Motor neuron (in vitro differentiated cells): ENCODE measurements around the gene BSCL2. TPM values are rescaled to one million over a fixed set of nuclear protein-coding genes. Genes with fewer than 3 reads are reported as not detected.
A peak's percentile ranks its signal among the peaks of the same experiment; 100 is the strongest.
"Not testable (repeated sequence)": the region's sequence is repeated elsewhere in the genome, so short reads cannot be mapped to it uniquely, and the experiment has no call there.

Experiments
- ATAC-seq, 8 experiments: fragments of 200-7000 bp; cut with Tn5 transposase; replicated peaks in 6 of 8; 2 replicates each; pipeline ENCODE4 v1.8.0; 2021; ENCODE audit warnings: mild to moderate bottlenecking in 8 of 8, moderate library complexity in 8 of 8
- H3K27ac ChIP-seq, 2 donors: fragments of 250-450 bp; sonication (Bioruptor Pico); 2 replicates each; pipeline ENCODE4 v1.9.0; 2021; ENCODE audit warnings: antibody characterized with exemption in 2 of 2, mild to moderate bottlenecking in 2 of 2, moderate library complexity in 1 of 2
- H3K4me1 ChIP-seq, 2 donors: fragments of 250-450 bp; sonication (Bioruptor Pico); replicated peaks in 1 of 2; 2 replicates each; pipeline ENCODE4 v1.6.1; 2021; ENCODE audit warnings: antibody characterized with exemption in 2 of 2, mild to moderate bottlenecking in 2 of 2, moderate library complexity in 1 of 2
- H3K4me3 ChIP-seq, 5 donors: fragments of 250-450 bp; sonication (Bioruptor Pico); 2 replicates each; pipeline ENCODE4 v1.9.0; 2021; ENCODE audit warnings: antibody characterized with exemption in 5 of 5, mild to moderate bottlenecking in 5 of 5, moderate library complexity in 4 of 5
- WGBS, 10 experiments: fragments of 450-650 bp; shearing (Covaris generic); methylation state at CpG; one replicate each; pipeline ENCODE4 v1.0.0; 2022; 5-methylcytosine and 5-hydroxymethylcytosine counted together
- in situ Hi-C, 9 experiments: fragments of 400-800 bp; cut with MboI; loops; one replicate each; pipeline ENCODE4 v1.15.0; 2021; ENCODE audit warnings: low sequenced_read_pairs in 9 of 9, low pct_unique_long_range_greater_than_20kb in 2 of 9; ENCODE audit not compliant: unreplicated experiment in 9 of 9
- total RNA-seq, 8 experiments: library from RNA; unstranded; fragments of 300-600 nt; gene quantifications; 2 replicates each; pipeline versions ENCODE4 v1.2.3 to v1.2.4, GENCODE V29; 2022

The BSCL2 gene
- 100 to 1,000 TPM in 6 of 8 experiments, 10 to 100 TPM in 2; 55.0 to 446 (median 341) TPM for total RNA-seq

DNA sequence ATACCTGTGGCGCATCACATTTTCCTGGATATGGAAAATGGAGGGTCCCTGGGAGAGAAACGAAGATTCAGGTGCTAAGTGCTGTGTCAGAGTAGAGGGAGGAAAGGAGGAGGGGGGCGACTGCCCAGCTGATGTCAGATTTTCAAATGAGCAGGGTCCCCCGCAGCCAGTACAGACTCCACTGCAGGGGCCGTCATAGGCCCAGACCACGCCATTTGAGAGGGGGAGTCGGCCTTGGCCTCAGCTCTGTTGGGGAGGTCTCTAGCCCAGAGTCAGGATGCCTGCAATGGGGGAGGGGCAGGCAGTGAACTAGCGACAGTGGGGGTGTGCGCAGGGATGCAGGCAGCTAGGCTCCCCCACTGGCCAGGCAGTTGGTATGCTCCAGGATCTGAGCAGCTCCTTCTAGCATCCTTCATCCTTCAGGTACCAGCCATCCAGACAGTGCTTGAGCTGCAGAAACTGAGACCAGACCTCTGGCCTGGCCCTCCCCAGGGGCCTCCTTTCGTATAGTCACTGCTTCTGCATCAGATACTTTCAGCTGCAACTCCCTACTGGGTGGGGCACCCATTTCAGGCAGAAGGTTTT, at the start of gene BSCL2, which contains the start of gene GNG3:
Gene BSCL2 (minus strand): TSS at position 148 of the 585 bp plus-strand sequence. CDS start 229 bp downstream, outside the sequence.
Gene GNG3 (plus strand): TSS at position 400 of the 585 bp plus-strand sequence. CDS start 620 bp downstream, outside the sequence.
- peak in 5 of 8 experiments; percentile 77 to 82 (median 80) for ATAC-seq
- H3K4me3 ChIP-seq = peak within 1 kb of the TSS; percentile 52 to 80 (median 61)
- in situ Hi-C loops = no loop called here
- peak within 1 kb of the TSS; percentile 95 to 97 for H3K27ac ChIP-seq
- H3K4me1 ChIP-seq = peaks cover 19 to 28% of the 10 kb centered on the region in 2 donors
- whole genome bisulfite sequencing, 10 experiments = 0 to 100% (median 37%) methylated on average over 1 to 6 of the region's 10 CpGs; no CpG with 5 or more reads in 4 of the 10 experiments

DNA sequence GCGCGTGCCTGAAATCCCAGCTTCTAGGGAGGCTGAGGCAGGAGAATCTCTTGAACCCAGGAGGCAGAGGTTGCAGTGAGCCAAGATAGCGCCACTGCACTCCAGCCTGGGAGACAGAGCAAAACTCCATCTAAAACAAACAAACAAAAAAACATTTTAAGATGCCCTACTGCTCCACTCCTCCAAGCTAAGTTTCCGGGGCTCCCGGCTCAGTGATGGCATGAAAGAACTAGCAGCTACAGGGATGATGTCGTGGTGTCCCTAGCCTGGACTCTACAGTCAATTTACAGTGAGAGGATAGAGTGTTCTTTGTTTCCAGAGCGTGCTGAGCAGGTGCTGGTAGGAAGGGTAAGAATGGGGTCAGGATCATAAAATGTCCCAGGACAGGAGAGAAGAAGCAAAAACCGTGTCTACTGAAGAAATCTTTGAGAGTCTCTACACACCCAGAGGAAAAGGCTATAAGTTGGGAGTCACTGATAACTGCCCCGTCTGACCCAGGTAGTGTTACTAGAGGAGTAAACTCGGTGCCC, 47.9 kb upstream of the BSCL2 start:
- no peak for ATAC-seq
- peaks cover 5 to 10% of the 10 kb centered on the region in 2 donors for H3K4me1 ChIP-seq
- 0 to 93% (median 81%) methylated on average over 1 to 7 of the region's 10 CpGs; no CpG with 5 or more reads in 1 of the 10 experiments for WGBS, 10 experiments
- H3K27ac ChIP-seq = peak overlapping the region in 1 of 2 donors; percentile 98
- H3K4me3 ChIP-seq = no peak overlapping the region
- in situ Hi-C loops = no loop called here

DNA sequence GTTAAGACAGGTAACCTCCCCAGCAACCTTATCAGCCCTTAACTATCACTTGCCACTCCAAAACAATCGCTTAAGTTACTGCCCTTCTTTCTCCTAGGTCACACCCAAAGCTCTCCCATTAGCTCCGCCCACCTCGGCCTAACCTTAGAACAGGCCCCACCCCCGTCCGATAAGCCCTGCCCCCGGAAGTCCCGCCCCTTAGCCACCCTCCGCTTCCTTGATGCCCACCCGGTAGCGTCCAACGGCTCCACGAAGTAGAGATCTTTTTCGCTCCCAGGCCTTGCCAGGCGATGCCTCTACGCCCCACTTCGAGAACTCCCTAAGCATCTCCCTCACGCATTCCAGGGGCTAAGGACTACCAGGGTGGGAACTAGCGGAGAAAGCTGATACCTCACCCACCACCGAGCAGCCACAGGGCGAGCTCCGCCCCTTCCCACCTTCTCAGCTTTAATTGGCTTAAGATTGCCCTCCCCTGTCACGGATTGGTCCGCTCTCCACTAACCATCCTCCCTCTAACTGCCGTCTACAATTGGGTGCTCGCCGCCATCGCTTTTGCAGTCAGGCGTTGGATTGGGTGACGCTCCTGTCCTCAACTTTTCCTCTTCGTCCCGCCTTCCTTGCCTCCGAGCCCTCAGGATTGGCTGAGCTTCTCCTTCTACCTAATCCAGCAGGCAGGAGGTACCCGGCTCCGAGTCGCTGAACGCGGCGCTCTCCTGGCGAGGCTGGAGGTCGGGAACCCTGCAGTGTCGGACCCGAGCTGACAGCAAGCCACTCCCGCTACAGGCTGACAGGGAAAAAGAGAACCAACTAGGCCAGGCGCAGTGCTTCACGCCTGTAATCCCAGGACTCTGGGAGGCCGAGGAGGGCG, 46.7 kb upstream of the BSCL2 start, which contains the start of gene ZBTB3:
Gene ZBTB3 (minus strand): TSS at position 425 of the 868 bp plus-strand sequence. CDS start 496 bp downstream, outside the sequence.
- in situ Hi-C loops = no loop called here
- H3K27ac ChIP-seq = peak within 1 kb of the TSS; percentile 98
- H3K4me3 ChIP-seq = peak within 1 kb of the TSS; percentile 88 to 98 (median 97)
- WGBS, 10 experiments = 0 to 1% (median 0%) methylated on average over 1 to 28 of the region's 47 CpGs; no CpG with 5 or more reads in 3 of the 10 experiments
- H3K4me1 ChIP-seq = peaks cover 5 to 10% of the 10 kb centered on the region in 2 donors
- ATAC-seq = peak; percentile 96 to 98 (median 97)

DNA sequence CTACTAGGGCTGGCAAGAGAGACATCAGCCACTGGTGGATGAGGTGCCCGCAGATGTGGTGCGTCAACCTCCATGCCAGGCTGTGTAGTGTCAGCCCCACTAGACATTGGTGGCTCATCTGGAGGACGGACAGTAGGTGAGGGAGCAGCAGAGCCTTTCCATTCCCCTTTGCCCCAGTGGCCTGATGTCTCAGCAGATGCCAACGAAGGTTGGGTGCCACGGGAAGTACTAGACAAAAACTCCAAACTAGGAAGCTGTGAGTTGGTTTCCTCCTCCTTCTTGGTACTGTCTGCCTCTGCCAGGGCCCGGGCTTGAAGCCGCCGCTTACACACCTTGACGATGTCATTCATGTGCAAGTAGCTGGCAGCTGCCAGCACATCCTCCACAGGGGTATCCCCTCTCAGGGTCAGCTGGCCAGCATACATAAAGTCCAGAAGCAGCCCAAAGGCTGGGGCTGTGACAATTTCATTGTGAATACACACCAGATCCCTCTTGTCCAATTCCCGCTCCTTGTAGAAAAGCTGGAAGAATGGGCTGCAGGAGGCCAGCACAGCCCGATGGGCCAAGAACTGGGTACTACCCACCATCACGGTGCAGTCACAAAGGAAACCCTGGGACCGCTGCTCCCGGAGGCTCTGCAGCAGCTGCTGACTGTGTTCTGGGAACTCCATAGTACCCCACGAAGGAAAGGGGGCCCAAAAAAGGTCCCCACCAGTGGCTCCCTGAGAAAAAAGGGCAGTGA, 45.9 kb upstream of the BSCL2 start:
- Histone ChIP-seq H3K27ac (peak overlapping the region in 1 of 2 donors; percentile 98), H3K4me1 (peaks cover 5 to 10% of the 10 kb centered on the region in 2 donors), H3K4me3 (peak overlapping the region; percentile 88 to 98 (median 97))
- in situ Hi-C loops = no loop called here
- 30 to 100% (median 73%) methylated on average over 2 to 6 of the region's 15 CpGs; no CpG with 5 or more reads in 4 of the 10 experiments for WGBS, 10 experiments
- ATAC-seq = no peak

DNA sequence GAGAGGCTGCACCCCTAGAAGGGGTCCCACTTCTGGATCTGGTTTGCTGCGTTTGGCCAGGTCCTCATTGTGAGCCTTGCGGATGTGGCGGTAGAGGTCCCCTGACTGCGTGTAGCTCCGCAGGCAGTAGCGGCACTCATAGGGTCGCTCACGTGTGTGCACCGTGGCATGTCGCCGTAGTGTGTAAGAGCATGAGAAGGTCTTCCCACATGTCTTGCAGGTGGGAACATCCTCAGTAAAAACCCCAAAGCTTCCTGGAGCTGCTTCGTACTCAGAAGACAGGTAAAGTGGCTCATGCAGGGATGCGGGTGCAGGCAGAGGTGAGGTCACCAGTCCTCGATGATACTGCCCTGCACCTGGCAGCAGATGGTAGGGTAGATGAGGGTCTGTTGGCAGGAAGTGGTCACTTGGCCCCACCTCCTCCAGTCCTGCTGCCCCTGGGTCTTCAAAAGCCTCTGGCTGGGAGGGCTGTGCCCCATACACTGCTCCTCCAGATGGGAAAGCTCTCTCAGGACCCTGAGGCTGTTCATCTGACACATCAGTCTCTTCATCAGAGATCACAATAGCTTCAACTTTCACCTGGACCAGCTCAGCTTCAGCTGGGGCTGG, 45.1 kb upstream of the BSCL2 start:
- no peak overlapping the region for H3K4me3 ChIP-seq
- H3K27ac ChIP-seq = no peak overlapping the region
- in situ Hi-C loops = no loop called here
- H3K4me1 ChIP-seq = peaks cover 10 to 11% of the 10 kb centered on the region in 2 donors
- 90 to 100% (median 98%) methylated on average over 2 to 13 of the region's 14 CpGs; no CpG with 5 or more reads in 6 of the 10 experiments for WGBS, 10 experiments
- no peak for ATAC-seq

DNA sequence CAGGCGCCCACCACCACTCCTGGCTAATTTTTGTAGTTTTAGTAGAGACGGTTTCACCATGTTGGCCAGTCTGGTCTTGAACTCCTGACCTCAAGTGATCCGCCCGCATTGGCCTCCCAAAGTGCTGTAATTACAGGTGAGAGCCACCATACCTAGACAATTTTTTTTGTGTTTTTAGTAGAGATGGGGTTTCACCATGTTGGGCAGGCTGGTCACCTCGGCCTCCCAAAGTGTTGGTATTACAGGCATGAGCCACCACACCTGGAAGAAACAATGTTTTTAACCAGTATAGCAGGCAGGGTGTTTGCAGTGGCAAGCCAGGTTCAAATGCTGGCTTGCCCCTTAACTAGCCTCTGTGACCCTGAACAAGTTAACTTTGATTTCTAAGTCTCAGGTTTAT, 42.7 kb upstream of the BSCL2 start:
- H3K27ac ChIP-seq, ATAC-seq, in situ Hi-C loops, H3K4me3 ChIP-seq: not testable (repeated sequence)
- H3K4me1 ChIP-seq = peaks cover 8 to 13% of the 10 kb centered on the region in 2 donors
- 100% methylated on average over 1 to 4 of the region's 5 CpGs; no CpG with 5 or more reads in 3 of the 10 experiments for WGBS, 10 experiments

DNA sequence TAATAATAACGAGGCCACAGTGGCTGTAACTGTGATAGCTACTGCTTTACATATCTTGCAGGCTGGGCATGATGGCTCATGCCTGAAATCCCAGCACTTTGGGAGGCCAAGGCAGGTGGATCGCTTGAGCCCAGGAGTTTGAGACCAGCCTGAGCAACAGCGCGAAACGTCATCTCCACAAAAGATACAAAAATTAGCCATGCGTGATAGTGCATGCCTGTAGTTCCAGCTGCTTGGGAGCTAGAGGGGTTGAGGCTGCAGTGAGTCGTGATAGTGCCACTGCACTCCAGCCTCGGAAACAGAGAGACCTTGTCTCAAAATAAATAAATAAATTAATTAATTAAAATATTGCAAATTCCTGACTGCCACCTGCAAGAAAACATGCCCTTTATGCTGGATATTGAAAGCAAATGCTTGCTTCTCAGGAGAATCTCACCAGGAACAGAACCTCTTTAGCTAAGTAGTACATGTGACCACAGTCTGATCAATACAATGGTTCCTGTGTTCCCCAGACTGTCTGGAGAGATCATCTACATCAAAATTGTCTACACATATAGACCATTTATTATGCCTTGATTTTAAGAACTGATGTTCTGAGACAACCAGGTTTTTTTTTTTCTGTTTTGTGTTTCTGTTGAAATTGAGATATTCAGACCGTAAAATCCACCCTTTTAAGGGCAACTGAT, 40.4 kb upstream of the BSCL2 start:
- Histone ChIP-seq H3K4me1 (peaks cover 0 to 8% of the 10 kb centered on the region in 2 donors), H3K27ac (no peak overlapping the region), H3K4me3 (no peak overlapping the region)
- in situ Hi-C loops = no loop called here
- peak in 6 of 8 experiments; percentile 9 to 50 (median 32) for ATAC-seq
- WGBS, 10 experiments = 45 to 93% (median 84%) methylated on average over 1 to 9 of the region's 9 CpGs; no CpG with 5 or more reads in 3 of the 10 experiments

DNA sequence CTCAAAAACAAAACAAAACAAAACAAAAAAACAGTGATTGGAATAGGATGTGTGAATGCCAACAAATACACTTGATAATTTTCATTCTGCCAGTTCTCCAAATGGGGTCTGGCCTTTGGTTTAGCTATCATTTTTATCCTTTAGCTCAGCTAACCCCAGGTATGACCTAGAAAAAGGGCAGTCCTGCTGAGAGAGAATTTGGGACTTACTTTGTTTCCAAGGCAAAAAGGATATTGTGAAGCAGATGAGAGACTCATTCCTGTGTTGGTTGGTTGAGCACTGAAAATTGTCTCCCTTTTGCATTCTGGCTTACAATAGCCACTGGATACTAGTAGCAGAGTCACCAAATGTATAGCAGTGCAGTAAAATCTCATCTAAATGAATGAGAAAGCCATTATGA, 30.0 kb upstream of the BSCL2 start:
- in situ Hi-C loops = no loop called here
- no peak for ATAC-seq
- no peak overlapping the region for H3K27ac ChIP-seq

DNA sequence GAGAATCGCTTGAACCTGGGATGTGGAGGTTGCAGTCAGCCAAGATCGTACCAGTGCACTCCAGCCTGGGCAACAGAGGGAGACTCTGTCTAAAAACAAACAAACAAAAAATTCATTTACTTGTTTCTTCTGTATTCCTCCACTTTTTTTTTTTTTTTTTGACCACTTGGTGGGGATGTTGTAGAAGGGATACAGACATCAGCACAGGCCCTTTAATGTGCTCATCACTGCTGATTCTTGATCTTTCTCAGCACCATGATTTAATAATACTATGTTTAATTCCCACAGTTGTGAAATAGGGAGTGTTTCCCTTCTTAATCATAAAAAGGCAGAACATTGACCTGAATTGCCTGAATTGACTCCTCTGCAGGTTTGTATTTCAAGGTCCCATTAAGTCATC, 25.6 kb upstream of the BSCL2 start:
- Histone ChIP-seq H3K4me1 (peaks cover 10% of the 10 kb centered on the region in 2 donors), H3K4me3 (no peak overlapping the region), H3K27ac (no peak overlapping the region)
- WGBS, 10 experiments = 0 to 100% (median 100%) methylated on average over 1 to 2 of the region's 2 CpGs; no CpG with 5 or more reads in 3 of the 10 experiments
- no peak for ATAC-seq
- in situ Hi-C loops = no loop called here

More for the DNA sequence above, 30.0 kb upstream of the BSCL2 start:
- H3K4me3 ChIP-seq = no peak overlapping the region
- no peaks in the 10 kb centered on the region for H3K4me1 ChIP-seq

DNA sequence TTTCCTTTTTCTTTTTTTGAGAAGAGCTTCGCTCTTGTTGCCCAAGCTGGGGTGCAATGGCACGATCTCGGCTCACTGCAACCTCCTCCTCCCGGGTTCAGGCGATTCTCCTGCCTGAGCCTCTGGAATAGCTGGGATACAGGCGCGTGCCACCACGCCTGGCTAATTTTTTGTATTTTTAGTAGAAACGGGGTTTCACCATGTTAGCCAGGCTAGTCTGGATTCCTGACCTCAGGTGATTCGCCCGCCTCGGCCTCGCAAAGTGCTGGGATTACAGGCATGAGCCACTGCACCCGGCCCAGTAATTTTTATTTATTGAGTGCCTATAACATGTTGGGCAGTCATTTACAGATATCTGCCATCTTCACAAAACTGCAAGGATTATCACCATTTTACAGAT, 22.9 kb upstream of the BSCL2 start:
- ATAC-seq, H3K27ac ChIP-seq, in situ Hi-C loops: not testable (repeated sequence)
- peaks cover 10 to 13% of the 10 kb centered on the region in 2 donors for H3K4me1 ChIP-seq
- 70 to 100% (median 90%) methylated on average over 1 to 12 of the region's 14 CpGs; no CpG with 5 or more reads in 1 of the 10 experiments for WGBS, 10 experiments
- H3K4me3 ChIP-seq = peak overlapping the region in 3 of 5 donors; percentile 54 to 91 (median 59)

DNA sequence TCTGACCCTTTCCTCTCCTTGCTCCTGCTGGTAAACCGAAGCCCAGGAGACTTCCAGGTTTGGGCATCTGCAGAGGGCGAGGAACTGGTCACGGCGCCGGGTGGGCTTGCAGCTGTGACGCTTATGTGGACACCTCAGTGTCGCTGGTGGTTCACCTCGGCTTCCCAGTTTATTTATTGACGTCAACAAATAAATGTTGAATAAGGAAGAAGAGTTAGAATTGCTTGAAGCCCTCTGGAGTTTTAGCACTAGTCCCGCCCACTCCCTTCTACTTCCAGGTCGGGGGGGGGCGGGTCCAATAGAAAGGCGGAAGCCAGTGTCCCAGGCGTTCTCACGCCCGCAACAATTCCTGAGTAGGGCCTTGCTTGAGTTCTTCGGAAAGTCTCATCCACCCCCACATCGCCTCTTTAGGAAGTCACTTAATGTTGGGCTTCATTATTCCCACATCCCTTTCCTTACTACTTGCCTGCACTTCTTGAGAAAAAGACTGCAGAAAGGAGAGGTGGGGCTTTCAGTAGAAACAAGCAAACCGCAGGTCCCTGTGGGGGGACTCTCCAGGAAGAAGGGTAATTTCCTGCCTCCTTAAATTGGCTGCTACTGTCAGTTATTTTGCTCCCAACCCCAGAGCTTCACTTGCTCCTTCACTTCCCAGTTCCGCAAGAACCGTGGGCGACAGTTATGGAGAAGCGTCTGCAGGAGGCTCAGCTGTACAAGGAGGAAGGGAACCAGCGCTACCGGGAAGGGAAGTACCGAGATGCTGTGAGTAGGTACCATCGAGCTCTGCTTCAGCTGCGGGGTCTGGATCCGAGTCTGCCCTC, 21.2 kb upstream of the BSCL2 start, which contains the start of gene TTC9C:
Gene TTC9C (plus strand): TSS at position 316 of the 818 bp plus-strand sequence. CDS start 363 bp downstream, at position 679.
- H3K4me3 ChIP-seq = peak within 1 kb of the TSS; percentile 54 to 91 (median 68)
- peak within 1 kb of the TSS; percentile 96 to 98 for H3K27ac ChIP-seq
- H3K4me1 ChIP-seq = peaks cover 20 to 22% of the 10 kb centered on the region in 2 donors
- 0 to 2% (median 0%) methylated on average over 3 to 13 of the region's 29 CpGs; no CpG with 5 or more reads in 1 of the 10 experiments for WGBS, 10 experiments
- in situ Hi-C loops = no loop called here
- peak; percentile 32 to 52 (median 45) for ATAC-seq
